GM21423 (cell line): Measurements from ENCODE around the gene GPC3.
"Not testable (repeated sequence)": the region's sequence is repeated elsewhere in the genome, so short reads cannot be mapped to it uniquely, and the experiment has no call there.

Source experiments
- ATAC-seq: cut with Tn5 transposase; IDR thresholded peaks from one replicate; pipeline ENCODE4 v1.9.1; 2021; ENCODE audit warnings: mild to moderate bottlenecking, moderate library complexity; ENCODE audit not compliant: unreplicated experiment

GPC3 gene

GRCh38 chrX:133655275-133656265 lies 329.8 kb downstream of the GPC3 start:
- ATAC-seq = no peak

DNA sequence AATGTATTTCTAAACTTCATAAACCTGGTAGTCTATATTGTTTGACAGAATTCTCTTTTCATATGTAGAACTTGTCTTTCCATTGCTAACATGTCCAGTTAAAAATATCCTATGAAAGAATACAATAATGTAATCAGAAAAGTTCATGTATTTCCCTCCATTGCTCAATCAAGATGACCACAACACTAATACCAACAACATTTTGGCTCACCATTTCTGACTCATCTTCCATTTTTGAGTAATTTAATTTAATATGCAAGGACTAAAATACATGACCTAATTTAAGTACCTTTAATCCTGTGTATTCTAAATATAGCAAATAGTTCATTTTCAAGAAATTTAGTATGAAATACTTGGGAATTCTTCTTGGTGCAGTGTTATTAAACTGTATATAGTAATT lies 330.6 kb downstream of the GPC3 start:
- no peak for ATAC-seq

- no peak for ATAC-seq
These were observed 332.0 kb downstream of the GPC3 start for GRCh38 chrX:133653358-133653757.

- no peak for ATAC-seq
These were observed 333.2 kb downstream of the GPC3 start for GRCh38 chrX:133652185-133652584.

DNA sequence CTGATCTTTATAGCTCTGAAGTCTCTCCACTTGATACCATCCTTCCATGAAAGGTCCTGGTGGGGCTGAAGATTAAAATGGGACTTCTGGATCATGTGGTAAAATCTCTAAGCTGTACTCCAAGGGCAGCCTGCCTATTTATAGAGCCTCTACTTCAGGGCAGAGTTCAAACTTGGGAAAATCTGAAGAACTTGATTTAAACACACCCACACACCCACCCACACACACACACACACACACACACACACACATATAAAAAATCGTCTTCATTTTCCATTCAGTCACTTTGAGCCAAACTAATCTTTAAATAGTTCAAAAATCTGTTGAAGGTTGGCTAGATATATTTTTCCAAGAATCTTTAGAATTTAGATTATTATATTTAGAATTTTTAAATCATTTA lies 335.2 kb downstream of the GPC3 start:
- no peak for ATAC-seq

- ATAC-seq = no peak
These were observed 335.7 kb downstream of the GPC3 start for GRCh38 chrX:133649651-133650050.

DNA sequence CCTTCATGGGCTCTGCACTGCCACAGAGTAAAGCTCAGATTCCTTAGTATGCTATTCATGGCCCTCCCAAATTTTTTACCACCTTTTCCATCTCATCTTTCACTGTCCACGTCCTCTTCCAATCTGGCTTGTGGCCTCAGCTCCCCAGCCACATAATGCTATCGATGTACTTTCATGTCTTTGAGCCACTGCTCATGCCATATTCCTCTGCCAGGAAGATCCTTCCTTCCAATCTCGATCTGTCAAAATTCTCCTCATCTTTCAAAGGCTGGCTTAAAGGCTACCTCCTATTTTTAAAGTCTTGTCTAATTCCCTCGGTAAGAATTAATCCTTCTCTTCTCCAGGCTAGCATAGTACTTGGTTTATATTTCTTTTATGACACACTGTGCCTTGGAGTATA lies 336.8 kb downstream of the GPC3 start:
- ATAC-seq = no peak

DNA sequence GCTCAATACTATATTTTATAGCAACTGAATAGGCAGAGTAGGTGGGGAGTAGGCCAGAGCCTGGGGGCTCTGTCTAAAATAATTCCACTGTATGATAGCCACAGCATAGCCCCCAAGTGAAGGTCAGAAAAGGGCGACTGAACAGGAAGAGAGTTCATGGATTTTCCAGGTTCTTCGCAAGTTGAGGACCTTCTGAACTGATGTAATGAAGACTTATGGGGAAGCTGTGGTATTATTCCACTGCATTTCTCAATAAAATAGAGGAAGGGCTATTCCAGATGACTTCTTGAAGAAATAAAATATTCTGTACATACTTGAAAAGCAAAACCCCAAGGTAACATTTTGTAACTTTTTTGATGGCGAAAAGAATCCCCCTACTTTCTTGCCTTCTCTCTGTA lies 338.7 kb downstream of the GPC3 start:
- ATAC-seq = no peak

GRCh38 chrX:133645977-133646718 lies 339.2 kb downstream of the GPC3 start:
- ATAC-seq = no peak

- no peak for ATAC-seq
These were observed 340.1 kb downstream of the GPC3 start for GRCh38 chrX:133645256-133645655.

GRCh38 chrX:133640161-133641015 lies 345.0 kb downstream of the GPC3 start:
- no peak for ATAC-seq

GRCh38 chrX:133639726-133640125 lies 345.7 kb downstream of the GPC3 start:
- ATAC-seq = no peak

- no peak for ATAC-seq
These were observed 347.1 kb downstream of the GPC3 start for GRCh38 chrX:133638285-133638684.

DNA sequence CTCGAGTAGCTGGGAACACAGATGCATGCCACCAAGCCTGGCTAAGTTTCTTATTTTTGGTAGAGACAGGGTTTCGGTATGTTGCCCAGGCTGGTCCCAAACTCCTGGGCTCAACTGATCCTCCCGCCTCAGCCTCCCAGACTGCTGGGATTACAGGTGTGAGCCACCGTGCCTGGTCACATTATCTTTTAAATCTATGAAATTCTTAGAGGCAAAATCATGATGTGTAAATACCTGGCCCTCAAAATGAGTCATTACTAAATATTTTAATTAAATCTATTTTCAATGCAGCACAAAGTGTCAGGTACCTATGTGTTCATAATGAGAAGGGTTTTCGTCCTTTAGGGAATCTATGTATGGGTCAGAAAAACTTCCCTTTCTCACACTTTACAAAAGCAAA lies 347.6 kb downstream of the GPC3 start:
- no peak for ATAC-seq

- no peak for ATAC-seq
These were observed 349.4 kb downstream of the GPC3 start for GRCh38 chrX:133636009-133636408.

- ATAC-seq = no peak
These were observed 351.0 kb downstream of the GPC3 start for GRCh38 chrX:133634416-133634815.

DNA sequence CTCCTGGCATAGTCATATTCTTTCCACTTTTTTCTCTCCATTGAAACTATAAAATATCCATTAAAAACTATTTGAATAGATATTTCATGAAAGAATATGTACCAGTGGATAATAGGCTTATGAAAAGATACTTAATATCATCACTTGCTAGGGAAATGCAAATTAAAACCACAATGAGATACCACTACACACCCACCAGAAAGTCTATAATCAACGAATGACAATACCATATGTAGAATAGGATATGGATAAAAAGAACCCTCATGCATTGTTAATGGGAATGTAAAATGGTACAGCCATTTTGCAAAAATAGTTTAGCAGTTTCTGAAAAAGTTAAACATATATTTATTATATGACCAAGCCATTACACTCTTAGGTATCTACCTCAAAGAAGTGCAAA lies 351.4 kb downstream of the GPC3 start:
- no peak for ATAC-seq

GRCh38 chrX:133633162-133633561 lies 352.2 kb downstream of the GPC3 start:
- no peak for ATAC-seq

DNA sequence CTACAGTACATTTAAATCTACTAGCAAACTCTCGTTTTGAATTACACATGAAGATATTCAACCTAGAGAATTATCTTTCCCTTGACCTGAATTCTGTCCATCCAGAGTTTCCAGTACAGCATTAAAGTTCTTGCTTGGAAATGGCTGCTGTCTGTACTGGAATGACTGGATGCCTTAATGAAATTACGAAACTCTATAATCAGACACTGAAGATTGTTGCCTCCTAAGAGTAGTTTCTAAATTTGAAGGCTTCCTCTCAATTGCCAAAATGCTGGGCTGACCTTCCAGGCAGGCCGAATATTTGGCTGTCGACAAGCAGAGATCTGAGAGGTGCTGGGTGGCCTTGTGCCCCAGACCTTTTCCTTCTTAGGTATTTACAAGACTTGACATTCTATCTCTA lies 355.0 kb downstream of the GPC3 start:
- no peak for ATAC-seq

- ATAC-seq = no peak
These were observed 357.7 kb downstream of the GPC3 start for GRCh38 chrX:133627673-133628072.

DNA sequence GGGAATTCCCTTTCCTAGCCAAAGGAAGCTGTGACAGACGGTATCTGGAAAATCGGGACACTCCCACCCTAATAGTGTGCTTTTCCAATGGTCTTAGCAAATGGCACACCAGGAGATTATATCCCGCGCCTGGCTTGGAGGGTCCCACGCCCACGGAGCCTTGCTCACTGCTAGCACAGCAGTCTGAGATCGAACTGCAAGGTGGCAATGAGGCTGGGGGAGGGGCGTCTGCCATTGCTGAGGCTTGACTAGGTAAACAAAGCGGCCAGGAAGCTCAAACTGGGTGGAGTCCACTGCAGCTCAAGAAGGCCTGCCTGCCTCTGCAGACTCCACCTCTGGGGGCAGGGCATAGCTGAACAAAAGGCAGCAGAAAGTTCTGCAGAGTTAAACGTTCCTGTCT lies 364.0 kb downstream of the GPC3 start:
- ATAC-seq = not testable (repeated sequence)
